Fibroblast of villous mesenchyme (primary cell): ENCODE measurements around the gene DIAPH1. TPM values are rescaled to one million over a fixed set of nuclear protein-coding genes. Genes with fewer than 3 reads are reported as not detected.

Experiments used
- DNase-seq: peaks from one replicate; pipeline ENCODE4 v3.0.0-alpha.2; 2010; ENCODE audit warnings: low read depth
- H3K4me3 ChIP-seq: 2 replicates; pipeline ENCODE4 v1.5.1; 2011; ENCODE audit warnings: low read depth, mild to moderate bottlenecking, low read length
- CTCF ChIP-seq: IDR thresholded peaks from 2 replicates; pipeline ENCODE4 v1.5.1; 2012; ENCODE audit warnings: low read depth, mild to moderate bottlenecking, low read length; ENCODE audit not compliant: insufficient read depth
- total RNA-seq: library from RNA; depleted of rRNA; stranded (reverse); fragments of >200 nt; gene quantifications from 2 replicates; pipeline ENCODE4 v1.2.3, GENCODE V29; 2012

The DIAPH1 gene
- total RNA-seq, 1 donor, result 26.8 TPM

GRCh38 chr5:141657404-141657803 lies 38.6 kb upstream of the DIAPH1 start:
- TF ChIP-seq CTCF, result no peak
- DNase-seq, result no peak
- no peak overlapping the region for H3K4me3 ChIP-seq

GRCh38 chr5:141656396-141656795 lies 37.6 kb upstream of the DIAPH1 start:
- no peak for DNase-seq
- no peak for TF ChIP-seq CTCF
- no peak overlapping the region for H3K4me3 ChIP-seq

- TF ChIP-seq CTCF, result no peak
- H3K4me3 ChIP-seq, result no peak overlapping the region
- no peak for DNase-seq
These were observed 36.2 kb upstream of the DIAPH1 start for GRCh38 chr5:141655020-141655419.

GRCh38 chr5:141654298-141654697 lies 35.5 kb upstream of the DIAPH1 start:
- no peak overlapping the region for H3K4me3 ChIP-seq
- peak; percentile 43 for DNase-seq
- TF ChIP-seq CTCF, result no peak

GRCh38 chr5:141651728-141652105 lies 32.9 kb upstream of the DIAPH1 start:
- no peak for TF ChIP-seq CTCF
- DNase-seq, result no peak

GRCh38 chr5:141650851-141651727 lies 32.3 kb upstream of the DIAPH1 start, which contains the start of gene FCHSD1:
Gene FCHSD1 (minus strand): TSS chr5:141651418. CDS start chr5:141651368, 50 bp downstream.
- peak; percentile 82 for DNase-seq
- H3K4me3 ChIP-seq, result peak within 1 kb of the TSS; percentile 87

More at GRCh38 chr5:141651728-141652105, 32.9 kb upstream of the DIAPH1 start:
- peak overlapping the region; percentile 87 for H3K4me3 ChIP-seq

More at GRCh38 chr5:141650851-141651727, 32.3 kb upstream of the DIAPH1 start, which contains the start of gene FCHSD1:
- TF ChIP-seq CTCF, result no peak
